Right lobe of liver (tissue), 6 donors: ENCODE results near the gene TPPP2. TPM values are rescaled to one million over a fixed set of nuclear protein-coding genes. Genes with fewer than 3 reads are reported as not detected.
"Not testable (repeated sequence)": the region's sequence is repeated elsewhere in the genome, so short reads cannot be mapped to it uniquely, and the experiment has no call there.

Experiments used
- ATAC-seq, 4 donors: fragments of 200-7000 bp; cut with Tn5 transposase; one replicate each; pipeline ENCODE4 v1.9.1; 2020; ENCODE audit warnings: mild to moderate bottlenecking in 4 of 4, moderate library complexity in 4 of 4
- DNase-seq, 3 donors: peaks; one replicate each; pipeline ENCODE4 v3.0.0-alpha.2; 2020
- H3K27ac ChIP-seq, 3 donors: fragments of 200-600 bp; one replicate each; pipeline ENCODE4 v1.8.0; 2022
- H3K27me3 ChIP-seq, 2 donors: fragments of 200-600 bp; one replicate each; pipeline ENCODE4 v1.8.0; 2022
- H3K36me3 ChIP-seq, 4 donors: fragments of 200-600 bp; sonication (generic) in 1 of 4; one replicate each; pipeline versions ENCODE4 v1.5.1 to v1.8.0; 2017 to 2022; ENCODE audit warnings: control low read depth in 1 of 4
- H3K4me1 ChIP-seq, 4 donors: fragments of 200-600 bp; sonication (generic) in 1 of 4; one replicate each; pipeline versions ENCODE4 v1.5.1 to v1.8.0; 2017 to 2022; ENCODE audit warnings: control low read depth in 1 of 4
- H3K4me3 ChIP-seq, 3 donors: fragments of 200-600 bp; one replicate each; pipeline ENCODE4 v1.8.0; 2022
- H3K9me3 ChIP-seq, 4 donors: fragments of 200-600 bp; sonication (generic) in 1 of 4; one replicate each; pipeline versions ENCODE4 v1.5.1 to v1.8.0; 2017 to 2022; ENCODE audit warnings: control low read depth in 1 of 4
- CTCF ChIP-seq, 4 donors: fragments of 200-600 bp in 3 of 4; fragments of 450-650 bp in 1 of 4; IDR thresholded peaks; one replicate each; pipeline versions ENCODE4 v1.5.1 to v1.8.0; 2016 to 2022; ENCODE audit warnings: antibody characterized with exemption in 4 of 4, mild to moderate bottlenecking in 2 of 4
- POLR2A ChIP-seq: fragments of 450-650 bp; IDR thresholded peaks from one replicate; pipeline ENCODE4 v1.6.1; 2017; ENCODE audit warnings: antibody characterized with exemption, mild to moderate bottlenecking
- WGBS: methylation state at CpG from one replicate; pipeline ENCODE4 v1.1.6; 2018; ENCODE audit warnings: low coverage, low lambda C conversion rate; ENCODE audit not compliant: insufficient coverage; ENCODE audit errors: missing lambda C conversion rate; 5-methylcytosine and 5-hydroxymethylcytosine counted together
- intact Hi-C, 2 donors: fragments of 100-400 bp; cut with DNase I; formaldehyde crosslinking; loops; one replicate each; pipeline versions ENCODE4 v1.11.2 to v1.14.1; 2022
- long read RNA-seq: library from polyadenylated mRNA; unstranded; transcript quantifications from one replicate; pipeline ENCODE4 v2.0.0, GENCODE V29; 2019
- total RNA-seq, 6 experiments: library from RNA; depleted of rRNA in 2 of 6; stranded (reverse); fragments of >200 nt in 2 of 6; fragmentation: NEBNext Ultra II Directional in 3 of 6; extraction: Animal tissue kit (Norgen Biotek cat#: 25700) in 3 of 6; gene quantifications; one replicate each; pipeline versions ENCODE4 v1.1.0 to v1.2.4, GENCODE V29; 2016 to 2023
- donor health status: DM: no; HTN: yes; CAD: no.
- donor health status: DM: no; HTN: no; CAD: no.
- donor health status: DM: no; HTN: no; CAD: no.
- donor health status: DM: no; HTN: yes; CAD: no.
- donor health status: DM: no; HTN: yes; CAD: no.

The TPPP2 gene
- 1 to 10 TPM in 3 of 6 experiments, under 1 TPM in 3; 0.24 to 3.4 (median 1.6) TPM for total RNA-seq
- long read RNA-seq, partial matches to known transcripts = 0 of 1 reads
- long read RNA-seq, other reads (novel, unspliced or antisense) = 1 of 1 reads

GRCh38 chr14:21029917-21030316 lies at the start of gene TPPP2:
Gene TPPP2, plus strand, starts transcription at chr14:21030217. Its CDS starts 365 bp downstream, at chr14:21030582.
- Histone ChIP-seq H3K27me3 (no peaks in the 10 kb centered on the region), H3K4me1 (no peaks in the 10 kb centered on the region), H3K27ac (no peak within 1 kb of the TSS), H3K4me3 (no peak within 1 kb of the TSS), H3K36me3 (no peaks in the 10 kb centered on the region), H3K9me3 (no peaks in the 10 kb centered on the region)
- TF ChIP-seq CTCF (IDR thresholded peaks at IDR 0.05) (no peak), POLR2A (no peak)
- DNase-seq (no peak), ATAC-seq (no peak)
- WGBS = 88% methylated on average over 1 of the region's 5 CpGs
- intact Hi-C loops = no loop called here

GRCh38 chr14:20980906-20981305 lies 49.1 kb upstream of the TPPP2 start:
- no peaks in the 10 kb centered on the region for H3K36me3 ChIP-seq
- no peak overlapping the region for H3K4me3 ChIP-seq
- ATAC-seq (no peak), DNase-seq (no peak)
- no peaks in the 10 kb centered on the region for H3K27me3 ChIP-seq
- TF ChIP-seq POLR2A (no peak), CTCF (IDR thresholded peaks at IDR 0.05) (no peak)
- no peaks in the 10 kb centered on the region for H3K9me3 ChIP-seq
- H3K27ac ChIP-seq = no peak overlapping the region
- intact Hi-C loops = no loop called here
- H3K4me1 ChIP-seq = no peaks in the 10 kb centered on the region
- WGBS = 45% methylated on average over 1 of the region's 1 CpG

- H3K4me1 ChIP-seq = no peaks in the 10 kb centered on the region
- TF ChIP-seq CTCF (IDR thresholded peaks at IDR 0.05) = no peak
- no peak for TF ChIP-seq POLR2A
- H3K9me3 ChIP-seq = no peaks in the 10 kb centered on the region
- H3K27me3 ChIP-seq = no peaks in the 10 kb centered on the region
- no peak overlapping the region for H3K4me3 ChIP-seq
- ATAC-seq (no peak), DNase-seq (no peak)
- intact Hi-C loops = no loop called here
- no peaks in the 10 kb centered on the region for H3K36me3 ChIP-seq
- H3K27ac ChIP-seq = no peak overlapping the region
- 52% methylated on average over 2 of the region's 2 CpGs for WGBS
Observed at GRCh38 chr14:20982646-20983369, 47.2 kb upstream of the TPPP2 start.

GRCh38 chr14:20985650-20986049 lies 44.4 kb upstream of the TPPP2 start:
- H3K9me3 ChIP-seq, H3K4me3 ChIP-seq, H3K4me1 ChIP-seq, DNase-seq, ATAC-seq, H3K27me3 ChIP-seq, intact Hi-C loops, H3K27ac ChIP-seq, H3K36me3 ChIP-seq: not testable (repeated sequence)
- WGBS = 89% methylated on average over 4 of the region's 4 CpGs

GRCh38 chr14:20986811-20987210 lies 43.2 kb upstream of the TPPP2 start:
- intact Hi-C loops = no loop called here
- Histone ChIP-seq H3K36me3 (peaks cover 0 to 2% (median under 1%) of the 10 kb centered on the region in 4 donors), H3K4me1 (peaks cover 0 to 13% (median 3%) of the 10 kb centered on the region in 4 donors), H3K9me3 (no peaks in the 10 kb centered on the region), H3K27me3 (no peaks in the 10 kb centered on the region), H3K4me3 (no peak overlapping the region), H3K27ac (no peak overlapping the region)
- 43% methylated on average over 2 of the region's 2 CpGs for WGBS
- TF ChIP-seq POLR2A = no peak
- no peak for TF ChIP-seq CTCF (IDR thresholded peaks at IDR 0.05)
- DNase-seq (no peak), ATAC-seq (peak in 1 of 4 donors; percentile 15)
